ENCODE data around the gene SCAMP2.

GRCh38 chr15:74893627-74894026 lies 20.5 kb upstream of the SCAMP2 start:
- TF ChIP-seq, protein P1, sequence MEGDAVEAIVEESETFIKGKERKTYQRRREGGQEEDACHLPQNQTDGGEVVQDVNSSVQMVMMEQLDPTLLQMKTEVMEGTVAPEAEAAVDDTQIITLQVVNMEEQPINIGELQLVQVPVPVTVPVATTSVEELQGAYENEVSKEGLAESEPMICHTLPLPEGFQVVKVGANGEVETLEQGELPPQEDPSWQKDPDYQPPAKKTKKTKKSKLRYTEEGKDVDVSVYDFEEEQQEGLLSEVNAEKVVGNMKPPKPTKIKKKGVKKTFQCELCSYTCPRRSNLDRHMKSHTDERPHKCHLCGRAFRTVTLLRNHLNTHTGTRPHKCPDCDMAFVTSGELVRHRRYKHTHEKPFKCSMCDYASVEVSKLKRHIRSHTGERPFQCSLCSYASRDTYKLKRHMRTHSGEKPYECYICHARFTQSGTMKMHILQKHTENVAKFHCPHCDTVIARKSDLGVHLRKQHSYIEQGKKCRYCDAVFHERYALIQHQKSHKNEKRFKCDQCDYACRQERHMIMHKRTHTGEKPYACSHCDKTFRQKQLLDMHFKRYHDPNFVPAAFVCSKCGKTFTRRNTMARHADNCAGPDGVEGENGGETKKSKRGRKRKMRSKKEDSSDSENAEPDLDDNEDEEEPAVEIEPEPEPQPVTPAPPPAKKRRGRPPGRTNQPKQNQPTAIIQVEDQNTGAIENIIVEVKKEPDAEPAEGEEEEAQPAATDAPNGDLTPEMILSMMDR (IDR thresholded peaks at IDR 0.05; ENCODE audit: low read depth, low read length) = no peak
- TF ChIP-seq POLR2A (IDR thresholded peaks at IDR 0.05; ENCODE audit: extremely low read depth, insufficient read length) (no peak), MYC (IDR thresholded peaks at IDR 0.05; ENCODE audit: low read depth, low read length) (no peak)
- TF ChIP-seq, protein P2, sequence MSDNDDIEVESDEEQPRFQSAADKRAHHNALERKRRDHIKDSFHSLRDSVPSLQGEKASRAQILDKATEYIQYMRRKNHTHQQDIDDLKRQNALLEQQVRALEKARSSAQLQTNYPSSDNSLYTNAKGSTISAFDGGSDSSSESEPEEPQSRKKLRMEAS (IDR thresholded peaks at IDR 0.05; ENCODE audit: low read depth, low read length) = no peak
